Measurements from ENCODE around the gene OR7G2. TPM values are rescaled to one million over a fixed set of nuclear protein-coding genes. Genes with fewer than 3 reads are reported as not detected.

OR7G2 gene
- total RNA-seq (not detected), polyA plus RNA-seq (not detected)
- long read RNA-seq, donor 1, result 0 reads
- long read RNA-seq, donor 2, result 0 reads
- long read RNA-seq, donor 3, result 0 reads
- long read RNA-seq, donor 4, result 0 reads
- long read RNA-seq, donor 5, result 0 reads
- long read RNA-seq, donor 6, result 0 reads
- long read RNA-seq, donor 7, partial matches to known transcripts, result 0 of 1 reads
- long read RNA-seq, donor 7, other reads (novel, unspliced or antisense), result 0 of 1 reads
- long read RNA-seq, donor 8, result 0 reads
- long read RNA-seq, donor 9, result 0 reads
- long read RNA-seq, donor 10, result 0 reads

- no peak for DNase-seq
- intact Hi-C loops (cut with DNase I; ENCODE audit: low total_unique reads), result no loop called here
- whole genome bisulfite sequencing, 5 donors, result 48 to 64% (median 63%) methylated on average over 8 of the region's 8 CpGs
- Histone ChIP-seq H3K27me3 (peaks cover 0 to 37% (median 3%) of the 10 kb centered on the region in 3 donors), H3K4me3 (no peak within 1 kb of the TSS), H3K36me3 (no peaks in the 10 kb centered on the region), H3K4me1 (no peaks in the 10 kb centered on the region), H3K27ac (no peak within 1 kb of the TSS), H3K9me3 (no peaks in the 10 kb centered on the region)
- TF ChIP-seq CTCF (IDR thresholded peaks at IDR 0.05) (no peak), POLR2AphosphoS5 (IDR thresholded peaks at IDR 0.05) (no peak)
Observed at GRCh38 chr19:9107375-9107774, at the start of gene OR7G2. Gene OR7G2, minus strand, starts transcription at chr19:9107475. Its CDS starts 4,232 bp downstream, at chr19:9103243.

- WGBS, 5 donors, result 85 to 94% (median 92%) methylated on average over 1 of the region's 1 CpG
- peaks cover 51 to 96% (median 87%) of the 10 kb centered on the region in 4 donors for H3K36me3 ChIP-seq
- TF ChIP-seq POLR2A (IDR thresholded peaks at IDR 0.05) (no peak), POLR2AphosphoS5 (IDR thresholded peaks at IDR 0.05) (no peak), EP300 (IDR thresholded peaks at IDR 0.05) (no peak), CTCF (IDR thresholded peaks at IDR 0.05) (no peak)
Observed at GRCh38 chr19:9156304-9156703, 49.0 kb upstream of the OR7G2 start.

GRCh38 chr19:9155591-9155990, 48.3 kb upstream of the OR7G2 start:
- no peak overlapping the region for H3K4me3 ChIP-seq
- no peak for TF ChIP-seq EP300 (IDR thresholded peaks at IDR 0.05)
- TF ChIP-seq POLR2AphosphoS5 (IDR thresholded peaks at IDR 0.05), result no peak
- no peak for TF ChIP-seq CTCF (IDR thresholded peaks at IDR 0.05)
- no peak for TF ChIP-seq POLR2A (IDR thresholded peaks at IDR 0.05)
- intact Hi-C loops (cut with DNase I; ENCODE audit: low total_unique reads), result no loop called here

More at GRCh38 chr19:9156304-9156703, 49.0 kb upstream of the OR7G2 start:
- H3K9me3 ChIP-seq, result peaks cover 9 to 93% (median 64%) of the 10 kb centered on the region in 4 donors
- no peak overlapping the region for H3K4me3 ChIP-seq
- no peak for DNase-seq
- no peaks in the 10 kb centered on the region for H3K4me1 ChIP-seq
- intact Hi-C loops (cut with DNase I; ENCODE audit: low total_unique reads), result no loop called here
- H3K27ac ChIP-seq, result no peak overlapping the region
- H3K27me3 ChIP-seq, result no peaks in the 10 kb centered on the region

GRCh38 chr19:9151367-9151766, 44.1 kb upstream of the OR7G2 start:
- H3K27me3 ChIP-seq, result no peaks in the 10 kb centered on the region
- intact Hi-C loops (cut with DNase I; ENCODE audit: low total_unique reads), result no loop called here
- 88 to 98% (median 93%) methylated on average over 5 of the region's 5 CpGs for WGBS, 5 donors
- peaks cover 0 to 10% (median 0%) of the 10 kb centered on the region in 4 donors for H3K4me1 ChIP-seq
- H3K9me3 ChIP-seq, result peaks cover 5 to 59% (median 39%) of the 10 kb centered on the region in 4 donors
- H3K36me3 ChIP-seq, result peaks cover 10 to 67% (median 63%) of the 10 kb centered on the region in 4 donors
- no peak for DNase-seq
- no peak overlapping the region for H3K27ac ChIP-seq
- no peak overlapping the region for H3K4me3 ChIP-seq
- TF ChIP-seq EP300 (IDR thresholded peaks at IDR 0.05), result no peak
- no peak for TF ChIP-seq POLR2AphosphoS5 (IDR thresholded peaks at IDR 0.05)
- TF ChIP-seq POLR2A (IDR thresholded peaks at IDR 0.05), result no peak
- no peak for TF ChIP-seq CTCF (IDR thresholded peaks at IDR 0.05)

More at GRCh38 chr19:9155591-9155990, 48.3 kb upstream of the OR7G2 start:
- Histone ChIP-seq H3K27me3 (no peaks in the 10 kb centered on the region), H3K36me3 (peaks cover 44 to 89% (median 82%) of the 10 kb centered on the region in 4 donors), H3K9me3 (peaks cover 5 to 90% (median 60%) of the 10 kb centered on the region in 4 donors), H3K4me1 (no peaks in the 10 kb centered on the region), H3K27ac (no peak overlapping the region)
- 87 to 100% (median 98%) methylated on average over 4 of the region's 4 CpGs for WGBS, 5 donors
- no peak for DNase-seq
